ENCODE data around the gene GRHL1. TPM values are rescaled to one million over a fixed set of nuclear protein-coding genes. Genes with fewer than 3 reads are reported as not detected.

The GRHL1 gene
- total and polyA plus RNA-seq, 2 donors (not counting 1 experiment from before 2014, with no cell fraction given) = 0.25 to 0.76 TPM

DNA sequence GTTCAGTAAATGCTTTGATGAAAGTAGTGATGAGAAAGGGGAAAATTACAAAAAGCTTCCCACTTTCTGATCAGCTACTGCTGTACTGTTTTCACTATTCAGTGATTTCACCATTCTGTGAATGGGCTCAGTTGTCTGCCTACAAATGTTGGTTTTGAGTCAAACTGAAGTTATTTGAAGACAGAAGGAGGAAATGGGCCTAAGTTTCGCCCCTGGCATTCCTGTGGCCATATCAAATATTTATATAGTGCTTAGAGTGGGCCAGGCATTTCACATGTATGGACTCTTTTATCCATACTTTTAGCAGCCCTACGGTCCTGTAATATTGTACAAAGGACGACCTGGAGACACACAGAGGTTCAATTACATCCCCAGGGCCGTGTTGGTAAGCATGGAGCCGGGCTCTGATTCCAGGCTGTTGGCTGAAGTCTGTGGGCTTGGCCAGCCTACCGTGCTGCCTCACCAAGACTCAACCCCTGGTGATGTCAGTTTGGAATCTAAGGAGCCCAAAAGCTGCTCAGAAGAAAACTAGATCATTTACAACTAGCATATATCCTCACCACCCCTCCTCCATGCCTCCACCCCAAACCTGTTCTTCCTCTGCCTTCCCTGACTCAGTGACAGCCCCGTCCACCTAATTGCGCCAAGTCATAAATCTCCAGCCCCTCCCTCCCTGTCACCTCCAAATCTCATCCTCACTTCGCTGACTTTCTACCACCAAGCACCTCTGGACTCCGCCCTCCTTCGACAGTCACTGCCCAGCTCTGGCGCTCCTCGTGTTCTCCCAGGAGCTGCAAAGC, 10.1 kb upstream of the GRHL1 start:
- Mint-ChIP-seq H3K4me3 (no peak overlapping the region), H3K9me3 (ENCODE audit: insufficient read depth) (no peaks in the 10 kb centered on the region), H3K27me3 (peaks cover 20% of the 10 kb centered on the region), H3K27ac (no peak overlapping the region), H3K4me1 (no peaks in the 10 kb centered on the region)
- Histone ChIP-seq H3K79me2 (ENCODE audit: control insufficient read depth, insufficient read depth, low read length) (no peaks in the 10 kb centered on the region), H3K9me3 (ENCODE audit: control extremely low read depth in 1 of 3, control insufficient read depth in 2 of 3, insufficient read depth in 1 of 3, low read length in 2 of 3) (no peaks in the 10 kb centered on the region), H3K9ac (ENCODE audit: low read length) (no peak overlapping the region), H3K27me3 (replicated peaks in 1 of 4; ENCODE audit: control extremely low read depth in 1 of 4, control insufficient read depth in 3 of 4, insufficient read depth in 4 of 4, low read length in 3 of 4) (peaks cover 0 to 21% (median 3%) of the 10 kb centered on the region in 4 experiments), H3K4me1 (ENCODE audit: control insufficient read depth in 2 of 2, insufficient read depth in 2 of 2, low read length in 2 of 2) (no peaks in the 10 kb centered on the region), H3K4me2 (replicated peaks; ENCODE audit: low read depth, low read length, poor library complexity, severe bottlenecking) (no peak overlapping the region), H3K27ac (ENCODE audit: low read length in 2 of 2) (no peak overlapping the region), H2AFZ (ENCODE audit: insufficient read depth, low read depth, low read length, poor library complexity, severe bottlenecking) (no peak overlapping the region), H3K4me3 (ENCODE audit: control extremely low read depth in 1 of 5, extremely low read depth in 1 of 5, insufficient read depth in 1 of 5, low read depth in 2 of 5, low read length in 4 of 5) (no peak overlapping the region), H3K36me3 (replicated peaks in 1 of 2; ENCODE audit: control extremely low read depth in 1 of 2, control insufficient read depth in 1 of 2, extremely low read depth in 1 of 2, insufficient read depth in 2 of 2, low read length in 1 of 2) (no peaks in the 10 kb centered on the region), H4K20me1 (ENCODE audit: control insufficient read depth, insufficient read depth, low read length, poor library complexity, severe bottlenecking) (no peaks in the 10 kb centered on the region)
- TF ChIP-seq EZH2 (IDR thresholded peaks at IDR 0.05; ENCODE audit: borderline replicate concordance, insufficient read depth, low read depth, low read length, poor library complexity, severe bottlenecking) = no peak
- TF ChIP-seq, protein P1, sequence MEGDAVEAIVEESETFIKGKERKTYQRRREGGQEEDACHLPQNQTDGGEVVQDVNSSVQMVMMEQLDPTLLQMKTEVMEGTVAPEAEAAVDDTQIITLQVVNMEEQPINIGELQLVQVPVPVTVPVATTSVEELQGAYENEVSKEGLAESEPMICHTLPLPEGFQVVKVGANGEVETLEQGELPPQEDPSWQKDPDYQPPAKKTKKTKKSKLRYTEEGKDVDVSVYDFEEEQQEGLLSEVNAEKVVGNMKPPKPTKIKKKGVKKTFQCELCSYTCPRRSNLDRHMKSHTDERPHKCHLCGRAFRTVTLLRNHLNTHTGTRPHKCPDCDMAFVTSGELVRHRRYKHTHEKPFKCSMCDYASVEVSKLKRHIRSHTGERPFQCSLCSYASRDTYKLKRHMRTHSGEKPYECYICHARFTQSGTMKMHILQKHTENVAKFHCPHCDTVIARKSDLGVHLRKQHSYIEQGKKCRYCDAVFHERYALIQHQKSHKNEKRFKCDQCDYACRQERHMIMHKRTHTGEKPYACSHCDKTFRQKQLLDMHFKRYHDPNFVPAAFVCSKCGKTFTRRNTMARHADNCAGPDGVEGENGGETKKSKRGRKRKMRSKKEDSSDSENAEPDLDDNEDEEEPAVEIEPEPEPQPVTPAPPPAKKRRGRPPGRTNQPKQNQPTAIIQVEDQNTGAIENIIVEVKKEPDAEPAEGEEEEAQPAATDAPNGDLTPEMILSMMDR (IDR thresholded peaks at IDR 0.05) = no peak
- 92% methylated on average over 10 of the region's 13 CpGs for WGBS (ENCODE audit: insufficient coverage)
- DNase-seq = no peak
- ChIA-PET CTCF (no interaction called here), POLR2A (interaction anchor here (0.7 kb wide), 1 partner anchor 14 kb away, joined by 7 read pairs; no protein-coding TSS in a partner anchor)
- intact Hi-C loops (cut with micrococcal nuclease) = no loop called here
- ATAC-seq (ENCODE audit: low read depth) = no peak

DNA sequence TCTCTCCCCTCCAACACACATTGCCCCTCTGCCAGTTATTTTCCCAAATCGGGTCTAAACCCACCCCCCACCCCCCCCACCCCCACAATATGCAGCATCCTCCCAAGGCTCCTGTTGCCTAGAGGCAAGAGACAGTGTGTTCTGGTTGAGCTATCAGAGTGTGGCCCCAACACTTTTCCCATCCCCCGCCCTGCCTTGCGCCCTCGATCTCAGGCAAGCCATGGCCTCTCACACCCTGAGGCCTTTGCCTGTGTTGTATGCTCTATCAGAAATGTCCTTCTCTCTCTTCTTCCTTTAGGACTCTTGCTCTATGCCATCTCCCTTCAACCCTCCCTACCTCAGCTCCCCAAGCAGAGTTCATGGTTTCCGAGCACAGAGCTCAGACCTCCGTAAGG, 9.5 kb upstream of the GRHL1 start:
- no peaks in the 10 kb centered on the region for H3K36me3 ChIP-seq (replicated peaks in 1 of 2; ENCODE audit: control extremely low read depth in 1 of 2, control insufficient read depth in 1 of 2, extremely low read depth in 1 of 2, insufficient read depth in 2 of 2, low read length in 1 of 2)
- H3K9me3 ChIP-seq (ENCODE audit: control extremely low read depth in 1 of 3, control insufficient read depth in 2 of 3, insufficient read depth in 1 of 3, low read length in 2 of 3) = no peaks in the 10 kb centered on the region
- no peak for TF ChIP-seq EZH2 (IDR thresholded peaks at IDR 0.05; ENCODE audit: borderline replicate concordance, insufficient read depth, low read depth, low read length, poor library complexity, severe bottlenecking)
- TF ChIP-seq, protein P1 (IDR thresholded peaks at IDR 0.05) = no peak
- no peak overlapping the region for H3K4me2 ChIP-seq (replicated peaks; ENCODE audit: low read depth, low read length, poor library complexity, severe bottlenecking)
- Mint-ChIP-seq H3K9me3 (ENCODE audit: insufficient read depth) (no peaks in the 10 kb centered on the region), H3K4me1 (no peaks in the 10 kb centered on the region), H3K27me3 (peaks cover 22% of the 10 kb centered on the region), H3K4me3 (no peak overlapping the region), H3K27ac (no peak overlapping the region)
- POLR2A ChIA-PET = interaction anchor here (0.7 kb wide), 1 partner anchor 13 kb away, joined by 7 read pairs; no protein-coding TSS in a partner anchor
- no peak for ATAC-seq (ENCODE audit: low read depth)
- 80% methylated on average over 5 of the region's 6 CpGs for WGBS (ENCODE audit: insufficient coverage)
- no peak overlapping the region for H2AFZ ChIP-seq (ENCODE audit: insufficient read depth, low read depth, low read length, poor library complexity, severe bottlenecking)
- no peaks in the 10 kb centered on the region for H3K4me1 ChIP-seq (ENCODE audit: control insufficient read depth in 2 of 2, insufficient read depth in 2 of 2, low read length in 2 of 2)
- no peak overlapping the region for H3K4me3 ChIP-seq (ENCODE audit: control extremely low read depth in 1 of 5, extremely low read depth in 1 of 5, insufficient read depth in 1 of 5, low read depth in 2 of 5, low read length in 4 of 5)
- H3K79me2 ChIP-seq (ENCODE audit: control insufficient read depth, insufficient read depth, low read length) = no peaks in the 10 kb centered on the region
- H3K27me3 ChIP-seq (replicated peaks in 1 of 4; ENCODE audit: control extremely low read depth in 1 of 4, control insufficient read depth in 3 of 4, insufficient read depth in 4 of 4, low read length in 3 of 4) = peaks cover 0 to 21% (median 3%) of the 10 kb centered on the region in 4 experiments
- DNase-seq = no peak
- no peak overlapping the region for H3K27ac ChIP-seq (ENCODE audit: low read length in 2 of 2)
- H3K9ac ChIP-seq (ENCODE audit: low read length) = no peak overlapping the region
- H4K20me1 ChIP-seq (ENCODE audit: control insufficient read depth, insufficient read depth, low read length, poor library complexity, severe bottlenecking) = no peaks in the 10 kb centered on the region
- CTCF ChIA-PET = interaction anchor here (0.9 kb wide), 1 partner anchor 108 kb away, joined by 3 read pairs; no protein-coding TSS in a partner anchor
- intact Hi-C loops (cut with micrococcal nuclease) = no loop called here
